ENCODE measurements around the gene KDM4B. TPM values are rescaled to one million over a fixed set of nuclear protein-coding genes. Genes with fewer than 3 reads are reported as not detected.
A peak's percentile ranks its signal among the peaks of the same experiment; 100 is the strongest.

Gene KDM4B
- total RNA-seq, 1 experiment from 2014 or later, result 43.7 TPM

DNA sequence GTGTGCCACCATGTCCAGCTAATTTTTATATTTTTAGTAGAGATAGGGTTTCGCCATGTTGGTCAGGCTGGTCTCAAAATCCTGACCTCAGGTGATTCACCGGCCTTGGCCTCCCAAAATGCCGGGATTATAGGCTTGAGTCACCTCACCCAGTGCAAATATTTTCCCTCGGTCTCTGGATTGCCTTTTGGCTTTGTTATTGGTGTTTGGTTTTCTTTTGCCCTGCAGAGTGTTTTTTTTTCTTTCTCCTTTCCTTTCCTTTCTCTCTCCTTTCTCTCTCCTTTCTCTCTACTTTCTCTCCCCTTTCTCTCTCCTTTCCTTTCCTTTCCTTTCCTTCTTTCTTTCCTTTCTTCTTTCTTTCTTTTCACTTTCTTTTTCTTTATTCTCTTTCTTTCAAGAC lies 33.2 kb downstream of the KDM4B start:
- H3K27ac ChIP-seq (ENCODE audit: insufficient read length, low read depth, low read length), result no peak overlapping the region
- no peak overlapping the region for H2BK20ac ChIP-seq (ENCODE audit: low read depth, low read length, poor library complexity, severe bottlenecking)
- H4K8ac ChIP-seq (replicated peaks; ENCODE audit: insufficient read length, low read depth, low read length), result no peak overlapping the region
- DNase-seq, result no peak
- no peaks in the 10 kb centered on the region for H3K4me1 ChIP-seq (ENCODE audit: insufficient read depth, low read length)
- H3K79me2 ChIP-seq (ENCODE audit: insufficient read depth, low read length), result peaks cover 3% of the 10 kb centered on the region; the same call in 1 of the 2 replicates
- TF ChIP-seq, protein P1, sequence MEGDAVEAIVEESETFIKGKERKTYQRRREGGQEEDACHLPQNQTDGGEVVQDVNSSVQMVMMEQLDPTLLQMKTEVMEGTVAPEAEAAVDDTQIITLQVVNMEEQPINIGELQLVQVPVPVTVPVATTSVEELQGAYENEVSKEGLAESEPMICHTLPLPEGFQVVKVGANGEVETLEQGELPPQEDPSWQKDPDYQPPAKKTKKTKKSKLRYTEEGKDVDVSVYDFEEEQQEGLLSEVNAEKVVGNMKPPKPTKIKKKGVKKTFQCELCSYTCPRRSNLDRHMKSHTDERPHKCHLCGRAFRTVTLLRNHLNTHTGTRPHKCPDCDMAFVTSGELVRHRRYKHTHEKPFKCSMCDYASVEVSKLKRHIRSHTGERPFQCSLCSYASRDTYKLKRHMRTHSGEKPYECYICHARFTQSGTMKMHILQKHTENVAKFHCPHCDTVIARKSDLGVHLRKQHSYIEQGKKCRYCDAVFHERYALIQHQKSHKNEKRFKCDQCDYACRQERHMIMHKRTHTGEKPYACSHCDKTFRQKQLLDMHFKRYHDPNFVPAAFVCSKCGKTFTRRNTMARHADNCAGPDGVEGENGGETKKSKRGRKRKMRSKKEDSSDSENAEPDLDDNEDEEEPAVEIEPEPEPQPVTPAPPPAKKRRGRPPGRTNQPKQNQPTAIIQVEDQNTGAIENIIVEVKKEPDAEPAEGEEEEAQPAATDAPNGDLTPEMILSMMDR (conservative IDR thresholded peaks at IDR 0.05), result no peak
- no peak overlapping the region for H2BK5ac ChIP-seq (ENCODE audit: insufficient read length, low read length)
- no peak overlapping the region for H2AK5ac ChIP-seq (ENCODE audit: insufficient read length, low read length)
- Mint-ChIP-seq H3K9me3 (no peaks in the 10 kb centered on the region; a peak in 3 of 5 replicates), H3K36me3 (ENCODE audit: insufficient read depth in 1 of 3, low read depth in 3 of 3) (peaks cover 3 to 9% (median 4%) of the 10 kb centered on the region in 3 experiments; a peak in 5 of 7 replicates), H3K27ac (peak overlapping the region; percentile 22 to 26 (median 23); a peak in 2 of 7 replicates), H3K4me3 (no peak overlapping the region), H3K27me3 (ENCODE audit: low read depth) (no peaks in the 10 kb centered on the region), H3K4me1 (peaks cover 3 to 18% of the 10 kb centered on the region in 2 experiments)
- no peak overlapping the region for H3K23ac ChIP-seq (ENCODE audit: insufficient read length, low read depth, low read length)
- H3K4me2 ChIP-seq (ENCODE audit: insufficient read depth, insufficient read length, low read length), result no peak overlapping the region
- H4K5ac ChIP-seq (ENCODE audit: insufficient read length, low read depth, low read length), result no peak overlapping the region
- peaks cover 2% of the 10 kb centered on the region for H3K79me1 ChIP-seq (ENCODE audit: insufficient read depth, low read depth, low read length, poor library complexity, severe bottlenecking)
- no peak overlapping the region for H3K56ac ChIP-seq (ENCODE audit: insufficient read length, low read depth, low read length)
- H2BK15ac ChIP-seq (ENCODE audit: low read depth, low read length), result no peak overlapping the region
- no peaks in the 10 kb centered on the region for H3K27me3 ChIP-seq (ENCODE audit: insufficient read depth, low read length)
- H3K14ac ChIP-seq (ENCODE audit: insufficient read depth, low read length), result no peak overlapping the region
- no peak overlapping the region for H2BK120ac ChIP-seq (ENCODE audit: low read depth, low read length, poor library complexity, severe bottlenecking)
- H4K20me1 ChIP-seq (ENCODE audit: control insufficient read depth, insufficient read depth, insufficient read length), result no peaks in the 10 kb centered on the region
- no CpG with 5 or more reads among the region's 4 CpGs for WGBS (ENCODE audit: extremely low coverage, insufficient read length, low lambda C conversion rate)
- H3K9me3 ChIP-seq (ENCODE audit: control insufficient read depth, low read depth, low read length), result no peaks in the 10 kb centered on the region
- H3K18ac ChIP-seq (ENCODE audit: insufficient read length, low read depth, low read length), result no peak overlapping the region
- H3T11ph ChIP-seq (ENCODE audit: low read length), result no peak overlapping the region
- no peak overlapping the region for H4K91ac ChIP-seq (ENCODE audit: insufficient read length, low read depth, low read length)
- no peak overlapping the region for H3K9ac ChIP-seq (ENCODE audit: extremely low read depth, insufficient read length, low read length)
- no peak overlapping the region for H2BK12ac ChIP-seq (ENCODE audit: insufficient read length, low read depth, low read length)
- no peaks in the 10 kb centered on the region for H3K23me2 ChIP-seq (ENCODE audit: insufficient read length, low read depth, low read length, poor library complexity, severe bottlenecking)
- H3K4ac ChIP-seq (ENCODE audit: low read depth, low read length), result no peak overlapping the region
- no peak overlapping the region for H2AFZ ChIP-seq (ENCODE audit: low read length)
